ENCODE measurements around the gene SLIT3. TPM values are rescaled to one million over a fixed set of nuclear protein-coding genes. Genes with fewer than 3 reads are reported as not detected.

Gene SLIT3
- total RNA-seq, 3 donors from 2014 or later (not counting 1 experiment from before 2014, with no cell fraction given): 0.34 to 0.80 TPM; not detected in 1

DNA sequence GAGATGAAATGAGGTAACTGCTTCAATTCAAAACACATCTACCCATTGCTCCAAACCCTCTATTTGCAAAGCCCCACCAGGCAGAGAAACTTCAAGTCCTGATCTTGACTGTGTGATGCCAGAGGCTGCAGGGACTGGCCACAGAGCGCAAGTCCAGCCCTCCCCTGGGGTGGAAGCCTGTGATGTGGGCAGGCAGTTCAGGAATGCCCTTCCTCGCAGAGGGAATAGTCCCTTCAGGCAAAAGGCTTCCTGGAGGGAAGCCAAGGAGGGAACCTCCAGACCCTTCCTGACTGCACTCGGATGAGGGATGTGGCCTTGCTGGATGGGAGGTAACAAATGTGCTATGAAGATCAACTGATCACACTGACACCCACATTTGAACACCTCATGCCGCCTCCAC lies 131.2 kb downstream of the SLIT3 start:
- Histone ChIP-seq H3K9me3 (ENCODE audit: control insufficient read depth, insufficient read depth, low read length) (no peaks in the 10 kb centered on the region), H3K4me3 (ENCODE audit: low read length) (no peak overlapping the region), H3K4me1 (ENCODE audit: control insufficient read depth, insufficient read depth, low read length) (no peaks in the 10 kb centered on the region), H3K27ac (ENCODE audit: low read length) (no peak overlapping the region), H3K27me3 (ENCODE audit: control insufficient read depth, insufficient read depth, low read length) (no peaks in the 10 kb centered on the region), H3K36me3 (ENCODE audit: control insufficient read depth, insufficient read depth, low read length) (no peaks in the 10 kb centered on the region)
- DNase-seq: no peak
- 97% methylated on average over 4 of the region's 4 CpGs for WGBS (ENCODE audit: insufficient coverage)
- intact Hi-C loops (cut with micrococcal nuclease): no loop called here
- H3K4me1 Mint-ChIP-seq: no peaks in the 10 kb centered on the region
- TF ChIP-seq, protein P1, sequence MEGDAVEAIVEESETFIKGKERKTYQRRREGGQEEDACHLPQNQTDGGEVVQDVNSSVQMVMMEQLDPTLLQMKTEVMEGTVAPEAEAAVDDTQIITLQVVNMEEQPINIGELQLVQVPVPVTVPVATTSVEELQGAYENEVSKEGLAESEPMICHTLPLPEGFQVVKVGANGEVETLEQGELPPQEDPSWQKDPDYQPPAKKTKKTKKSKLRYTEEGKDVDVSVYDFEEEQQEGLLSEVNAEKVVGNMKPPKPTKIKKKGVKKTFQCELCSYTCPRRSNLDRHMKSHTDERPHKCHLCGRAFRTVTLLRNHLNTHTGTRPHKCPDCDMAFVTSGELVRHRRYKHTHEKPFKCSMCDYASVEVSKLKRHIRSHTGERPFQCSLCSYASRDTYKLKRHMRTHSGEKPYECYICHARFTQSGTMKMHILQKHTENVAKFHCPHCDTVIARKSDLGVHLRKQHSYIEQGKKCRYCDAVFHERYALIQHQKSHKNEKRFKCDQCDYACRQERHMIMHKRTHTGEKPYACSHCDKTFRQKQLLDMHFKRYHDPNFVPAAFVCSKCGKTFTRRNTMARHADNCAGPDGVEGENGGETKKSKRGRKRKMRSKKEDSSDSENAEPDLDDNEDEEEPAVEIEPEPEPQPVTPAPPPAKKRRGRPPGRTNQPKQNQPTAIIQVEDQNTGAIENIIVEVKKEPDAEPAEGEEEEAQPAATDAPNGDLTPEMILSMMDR (IDR thresholded peaks at IDR 0.05): no peak
- ATAC-seq: no peak
- H3K36me3 Mint-ChIP-seq: no peaks in the 10 kb centered on the region
- no peak overlapping the region for H3K27ac Mint-ChIP-seq
- no peak overlapping the region for H3K4me3 Mint-ChIP-seq
- H3K27me3 Mint-ChIP-seq (ENCODE audit: low read depth in 2 of 2): peaks cover 0 to 4% of the 10 kb centered on the region in 2 donors
- no peaks in the 10 kb centered on the region for H3K9me3 Mint-ChIP-seq

DNA sequence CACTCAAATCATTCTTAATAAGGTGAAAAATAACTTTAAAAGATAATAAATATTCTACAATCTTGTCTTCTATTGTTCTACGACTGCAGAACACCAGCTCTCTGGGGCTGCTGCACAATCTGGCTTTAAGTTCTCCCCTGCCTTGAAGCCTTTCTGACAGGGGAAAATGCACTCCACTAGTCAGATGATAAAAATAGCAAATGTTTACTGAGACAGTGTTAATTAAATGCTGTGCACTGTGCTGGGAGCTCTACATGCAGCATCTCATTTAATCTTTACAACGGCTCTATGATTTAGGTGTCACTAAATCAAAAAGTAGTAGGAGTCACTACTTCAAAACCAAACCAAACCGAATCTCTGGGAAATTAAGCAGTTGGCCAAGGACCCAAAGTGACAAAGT lies 132.7 kb downstream of the SLIT3 start:
- Histone ChIP-seq H3K4me1 (ENCODE audit: control insufficient read depth, insufficient read depth, low read length) (no peaks in the 10 kb centered on the region), H3K27me3 (ENCODE audit: control insufficient read depth, insufficient read depth, low read length) (no peaks in the 10 kb centered on the region), H3K9me3 (ENCODE audit: control insufficient read depth, insufficient read depth, low read length) (no peaks in the 10 kb centered on the region), H3K27ac (ENCODE audit: low read length) (no peak overlapping the region), H3K36me3 (ENCODE audit: control insufficient read depth, insufficient read depth, low read length) (no peaks in the 10 kb centered on the region), H3K4me3 (ENCODE audit: low read length) (no peak overlapping the region)
- no peaks in the 10 kb centered on the region for H3K4me1 Mint-ChIP-seq
- intact Hi-C loops (cut with micrococcal nuclease): no loop called here
- no peak overlapping the region for H3K4me3 Mint-ChIP-seq
- TF ChIP-seq, protein P1 (IDR thresholded peaks at IDR 0.05): no peak
- DNase-seq: no peak
- H3K36me3 Mint-ChIP-seq: no peaks in the 10 kb centered on the region
- peaks cover 0 to 3% of the 10 kb centered on the region in 2 donors for H3K27me3 Mint-ChIP-seq (ENCODE audit: low read depth in 2 of 2)
- WGBS (ENCODE audit: insufficient coverage): 88% methylated on average over 3 of the region's 3 CpGs
- H3K27ac Mint-ChIP-seq: no peak overlapping the region
- no peak for ATAC-seq
- H3K9me3 Mint-ChIP-seq: no peaks in the 10 kb centered on the region

- Mint-ChIP-seq H3K4me3 (no peak overlapping the region), H3K27me3 (ENCODE audit: low read depth in 2 of 2) (peaks cover 0 to 3% of the 10 kb centered on the region in 2 donors), H3K36me3 (no peaks in the 10 kb centered on the region), H3K27ac (no peak overlapping the region), H3K4me1 (no peaks in the 10 kb centered on the region), H3K9me3 (no peaks in the 10 kb centered on the region)
- intact Hi-C loops (cut with micrococcal nuclease): no loop called here
- Histone ChIP-seq H3K36me3 (ENCODE audit: control insufficient read depth, insufficient read depth, low read length) (no peaks in the 10 kb centered on the region), H3K9me3 (ENCODE audit: control insufficient read depth, insufficient read depth, low read length) (no peaks in the 10 kb centered on the region), H3K27me3 (ENCODE audit: control insufficient read depth, insufficient read depth, low read length) (no peaks in the 10 kb centered on the region), H3K27ac (ENCODE audit: low read length) (no peak overlapping the region), H3K4me3 (ENCODE audit: low read length) (no peak overlapping the region), H3K4me1 (ENCODE audit: control insufficient read depth, insufficient read depth, low read length) (no peaks in the 10 kb centered on the region)
- WGBS (ENCODE audit: insufficient coverage): 77% methylated on average over 8 of the region's 8 CpGs
- TF ChIP-seq, protein P1 (IDR thresholded peaks at IDR 0.05): no peak
- DNase-seq (no peak), ATAC-seq (no peak)
Observed at GRCh38 chr5:169166078-169166477, 134.9 kb downstream of the SLIT3 start.

DNA sequence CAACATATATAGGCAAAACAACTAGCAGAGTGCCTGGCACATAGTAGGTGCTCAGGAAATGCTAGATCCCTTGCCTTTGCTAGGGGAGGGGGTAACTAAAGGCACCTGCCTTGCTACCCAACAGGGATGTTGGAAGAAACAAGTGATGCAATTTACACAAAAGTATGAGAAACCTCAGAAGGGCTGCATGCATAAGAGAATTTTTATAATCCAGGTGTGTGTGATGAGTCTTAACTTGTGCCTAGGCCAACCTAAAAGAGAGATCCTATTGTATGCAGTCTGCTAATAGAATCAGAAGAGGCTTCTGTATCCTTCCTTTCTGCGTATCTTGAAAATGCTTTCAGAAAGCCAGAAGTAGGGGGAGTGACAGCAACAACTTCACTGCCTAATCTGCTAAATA lies 135.9 kb downstream of the SLIT3 start:
- Histone ChIP-seq H3K9me3 (ENCODE audit: control insufficient read depth, insufficient read depth, low read length) (no peaks in the 10 kb centered on the region), H3K27me3 (ENCODE audit: control insufficient read depth, insufficient read depth, low read length) (no peaks in the 10 kb centered on the region), H3K36me3 (ENCODE audit: control insufficient read depth, insufficient read depth, low read length) (no peaks in the 10 kb centered on the region), H3K4me1 (ENCODE audit: control insufficient read depth, insufficient read depth, low read length) (no peaks in the 10 kb centered on the region), H3K27ac (ENCODE audit: low read length) (no peak overlapping the region), H3K4me3 (ENCODE audit: low read length) (no peak overlapping the region)
- Mint-ChIP-seq H3K27ac (no peak overlapping the region), H3K27me3 (ENCODE audit: low read depth in 2 of 2) (peaks cover 0 to 3% of the 10 kb centered on the region in 2 donors), H3K9me3 (peaks cover 0 to 2% of the 10 kb centered on the region in 2 donors), H3K4me3 (no peak overlapping the region), H3K4me1 (no peaks in the 10 kb centered on the region), H3K36me3 (no peaks in the 10 kb centered on the region)
- ATAC-seq: no peak
- WGBS (ENCODE audit: insufficient coverage): no CpG with 5 or more reads among the region's 1 CpG
- intact Hi-C loops (cut with micrococcal nuclease): no loop called here
- no peak for DNase-seq
- TF ChIP-seq, protein P1 (IDR thresholded peaks at IDR 0.05): no peak

Measured in natural killer cell (primary cell).